Glutamatergic neuron (in vitro differentiated cells): Measurements from ENCODE around the gene TAS2R60. TPM values are rescaled to one million over a fixed set of nuclear protein-coding genes. Genes with fewer than 3 reads are reported as not detected.

Source experiments
- DNase-seq: peaks from one replicate; pipeline ENCODE4 v3.0.0; 2022
- H3K27ac Mint-ChIP-seq: one replicate; pipeline ENCODE4 v1.8.0; 2020; ENCODE audit warnings: mild to moderate bottlenecking, mixed read lengths, inconsistent platforms; ENCODE audit not compliant: unreplicated experiment
- H3K27me3 Mint-ChIP-seq: one replicate; pipeline ENCODE4 v1.8.0; 2020; ENCODE audit warnings: mild to moderate bottlenecking, moderate library complexity, mixed read lengths, inconsistent platforms; ENCODE audit not compliant: unreplicated experiment
- H3K36me3 Mint-ChIP-seq: one replicate; pipeline ENCODE4 v1.8.0; 2020; ENCODE audit warnings: mild to moderate bottlenecking, mixed read lengths, inconsistent platforms; ENCODE audit not compliant: unreplicated experiment
- H3K4me1 Mint-ChIP-seq: one replicate; pipeline ENCODE4 v1.8.0; 2020; ENCODE audit warnings: mild to moderate bottlenecking, low read depth, mixed read lengths, inconsistent platforms; ENCODE audit not compliant: unreplicated experiment
- H3K4me3 Mint-ChIP-seq: one replicate; pipeline ENCODE4 v1.8.0; 2020; ENCODE audit warnings: mild to moderate bottlenecking, mixed read lengths, inconsistent platforms; ENCODE audit not compliant: unreplicated experiment
- H3K9me3 Mint-ChIP-seq: one replicate; pipeline ENCODE4 v1.8.0; 2020; ENCODE audit warnings: mild to moderate bottlenecking, moderate library complexity, mixed read lengths, inconsistent platforms; ENCODE audit not compliant: unreplicated experiment
- CTCF ChIP-seq: fragments of 200-600 bp; sonication (generic); IDR thresholded peaks from one replicate; pipeline ENCODE4 v1.5.0; 2021; ENCODE audit not compliant: partially characterized antibody, unreplicated experiment
- total RNA-seq: library from RNA; stranded (reverse); fragmentation: NEBNext Ultra II Directional; extraction: Animal tissue kit (Norgen Biotek cat#: 25700); gene quantifications from one replicate; pipeline ENCODE4 v1.2.1, GENCODE V29; 2021; ENCODE audit not compliant: unreplicated experiment

The TAS2R60 gene
- total RNA-seq, 1 donor from 2014 or later, result not detected

DNA sequence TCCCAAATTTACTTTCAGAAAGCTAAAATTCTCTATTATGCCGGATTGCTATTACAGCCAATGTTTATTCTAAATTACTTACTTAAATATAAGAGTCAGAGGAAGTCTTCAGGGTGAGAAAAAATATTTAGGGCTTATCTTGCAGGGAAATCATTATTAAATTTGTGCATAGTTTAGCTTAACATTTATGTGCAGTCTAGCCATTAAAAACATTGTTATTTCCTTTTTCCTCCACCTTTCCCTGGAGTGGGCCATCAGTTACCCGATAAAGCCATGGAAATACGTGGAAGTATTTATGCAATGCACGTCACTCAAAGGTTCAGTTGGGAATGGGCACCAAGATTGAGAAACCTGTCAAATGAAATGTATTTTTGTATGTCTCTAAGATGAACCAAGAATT, 9.5 kb upstream of the TAS2R60 start:
- Mint-ChIP-seq H3K27ac (no peak overlapping the region), H3K4me1 (no peaks in the 10 kb centered on the region), H3K4me3 (no peak overlapping the region), H3K9me3 (no peaks in the 10 kb centered on the region), H3K27me3 (peaks cover 2% of the 10 kb centered on the region), H3K36me3 (no peaks in the 10 kb centered on the region)
- no peak for DNase-seq
- TF ChIP-seq CTCF, result no peak

DNA sequence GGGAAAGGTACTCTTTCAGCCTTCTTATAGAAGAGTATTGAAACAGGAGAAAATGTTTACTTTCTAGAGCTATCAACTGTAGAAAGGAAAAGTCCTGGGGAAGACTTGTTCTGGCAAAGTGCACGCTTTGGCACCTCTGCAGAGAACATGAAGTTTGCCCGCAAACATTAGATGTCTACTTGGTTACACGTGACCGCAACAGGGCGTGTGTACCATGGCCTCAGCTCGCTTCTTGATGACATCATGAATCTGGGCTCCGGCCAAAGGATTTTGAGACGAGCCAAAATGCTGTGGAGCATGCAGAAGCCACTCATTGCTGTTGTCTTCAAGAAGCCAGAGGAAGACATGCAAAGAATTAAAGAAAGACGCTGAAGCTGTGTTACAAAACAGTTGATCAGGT, 8.6 kb upstream of the TAS2R60 start:
- peaks cover 2% of the 10 kb centered on the region for H3K27me3 Mint-ChIP-seq
- no peak for DNase-seq
- H3K36me3 Mint-ChIP-seq, result no peaks in the 10 kb centered on the region
- H3K4me3 Mint-ChIP-seq, result no peak overlapping the region
- no peaks in the 10 kb centered on the region for H3K9me3 Mint-ChIP-seq
- no peaks in the 10 kb centered on the region for H3K4me1 Mint-ChIP-seq
- H3K27ac Mint-ChIP-seq, result no peak overlapping the region
- no peak for TF ChIP-seq CTCF

DNA sequence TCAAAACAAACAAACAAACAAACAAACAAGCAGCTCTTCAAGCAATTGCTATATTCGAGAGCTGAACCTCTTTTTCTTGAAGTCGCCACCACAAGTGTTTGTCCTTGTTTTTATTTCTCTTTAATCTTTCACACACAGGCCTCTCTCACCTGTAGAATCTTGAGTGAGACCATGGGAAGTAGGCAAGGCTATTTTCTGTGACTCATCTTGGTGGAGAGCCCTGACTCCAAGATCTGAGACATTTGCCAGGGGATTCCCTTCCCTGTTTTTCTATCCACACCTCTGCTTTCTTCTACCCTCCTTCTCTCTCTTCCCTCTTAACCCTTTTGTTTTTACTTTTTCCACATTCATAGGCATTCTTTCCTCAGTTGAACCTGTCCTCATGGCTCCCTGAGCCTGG, 8.0 kb upstream of the TAS2R60 start:
- no peaks in the 10 kb centered on the region for H3K4me1 Mint-ChIP-seq

GRCh38 chr7:143436325-143436946, 6.8 kb upstream of the TAS2R60 start:
- no peak for TF ChIP-seq CTCF
- Mint-ChIP-seq H3K4me1 (no peaks in the 10 kb centered on the region), H3K27me3 (no peaks in the 10 kb centered on the region), H3K9me3 (no peaks in the 10 kb centered on the region), H3K4me3 (no peak overlapping the region), H3K27ac (no peak overlapping the region), H3K36me3 (no peaks in the 10 kb centered on the region)
- DNase-seq, result no peak

More for the DNA sequence above, 8.0 kb upstream of the TAS2R60 start:
- Mint-ChIP-seq H3K9me3 (no peaks in the 10 kb centered on the region), H3K27me3 (no peaks in the 10 kb centered on the region), H3K36me3 (no peaks in the 10 kb centered on the region), H3K27ac (no peak overlapping the region), H3K4me3 (no peak overlapping the region)
- no peak for DNase-seq
- no peak for TF ChIP-seq CTCF

DNA sequence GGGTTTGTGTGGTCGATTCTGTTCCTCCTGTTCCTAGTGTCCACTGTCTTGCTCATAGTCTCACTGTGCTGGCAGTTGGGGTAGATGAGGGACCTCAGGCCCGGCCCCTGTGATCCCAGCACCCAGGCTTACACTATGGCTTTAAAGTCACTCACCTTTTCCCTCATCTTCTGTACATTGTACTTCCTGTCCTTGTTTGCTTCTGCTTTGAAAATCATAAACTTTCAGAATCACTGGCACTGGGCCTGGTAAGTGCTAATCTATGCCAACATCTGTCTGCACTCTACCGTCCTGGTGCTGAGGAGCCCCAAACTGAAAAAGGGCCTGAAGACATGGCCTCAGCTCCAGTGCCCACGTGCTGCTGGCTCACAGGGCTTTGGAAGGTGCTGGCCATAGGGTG, 5.7 kb upstream of the TAS2R60 start:
- no peaks in the 10 kb centered on the region for H3K4me1 Mint-ChIP-seq
- no peak overlapping the region for H3K27ac Mint-ChIP-seq
- H3K27me3 Mint-ChIP-seq, result no peaks in the 10 kb centered on the region
- no peaks in the 10 kb centered on the region for H3K36me3 Mint-ChIP-seq
- TF ChIP-seq CTCF, result no peak
- H3K4me3 Mint-ChIP-seq, result no peak overlapping the region
- DNase-seq, result no peak
- H3K9me3 Mint-ChIP-seq, result no peaks in the 10 kb centered on the region
